Esophagus (tissue), 2 donors: ENCODE data around the gene CASZ1. TPM values are rescaled to one million over a fixed set of nuclear protein-coding genes. Genes with fewer than 3 reads are reported as not detected.

Experiments used
- H3K27ac ChIP-seq, 2 donors: one replicate each; pipeline ENCODE4 v1.5.1; 2013; ENCODE audit warnings: low read depth in 2 of 2, mild to moderate bottlenecking in 2 of 2, inconsistent platforms in 1 of 2, low read length in 1 of 2, moderate library complexity in 1 of 2
- H3K27me3 ChIP-seq, 2 donors: one replicate each; pipeline ENCODE4 v1.6.1; 2013; ENCODE audit warnings: low read length in 2 of 2, control low read depth in 1 of 2, mild to moderate bottlenecking in 1 of 2; ENCODE audit not compliant: insufficient read depth in 2 of 2, control insufficient read depth in 1 of 2
- H3K36me3 ChIP-seq, 2 donors: one replicate each; pipeline ENCODE4 v1.6.1; 2013; ENCODE audit warnings: low read length in 1 of 2; ENCODE audit not compliant: control insufficient read depth in 2 of 2, insufficient read depth in 2 of 2
- H3K4me1 ChIP-seq, 2 donors: one replicate each; pipeline ENCODE4 v1.6.1; 2013; ENCODE audit warnings: low read length in 1 of 2; ENCODE audit not compliant: control insufficient read depth in 2 of 2, insufficient read depth in 2 of 2
- H3K4me3 ChIP-seq, 2 donors: one replicate each; pipeline ENCODE4 v1.5.1; 2013; ENCODE audit warnings: low read length in 2 of 2, mild to moderate bottlenecking in 2 of 2, low read depth in 1 of 2, moderate library complexity in 1 of 2
- H3K9me3 ChIP-seq, 2 donors: one replicate each; pipeline ENCODE4 v1.6.1; 2013; ENCODE audit warnings: mild to moderate bottlenecking in 2 of 2, low read depth in 1 of 2, low read length in 1 of 2, moderate library complexity in 1 of 2; ENCODE audit not compliant: control insufficient read depth in 2 of 2, insufficient read depth in 1 of 2
- WGBS, 2 donors: extraction: QIAGEN DNeasy Blood & Tissue Kit; methylation state at CpG; one replicate each; pipeline ENCODE4 v1.1.7; 2013; 5-methylcytosine and 5-hydroxymethylcytosine counted together
- polyA plus RNA-seq, 2 donors: library from polyadenylated mRNA; stranded (reverse); fragments of 200-250 nt; gene quantifications; one replicate each; pipeline ENCODE4 v1.2.3, GENCODE V29; 2013
- donor health status: healthy with polysubstance abuse.
- donor health status: Bipolar disorder and iron deficiency.

CASZ1 gene
- polyA plus RNA-seq, 2 donors = 10.8 to 18.1 TPM

DNA sequence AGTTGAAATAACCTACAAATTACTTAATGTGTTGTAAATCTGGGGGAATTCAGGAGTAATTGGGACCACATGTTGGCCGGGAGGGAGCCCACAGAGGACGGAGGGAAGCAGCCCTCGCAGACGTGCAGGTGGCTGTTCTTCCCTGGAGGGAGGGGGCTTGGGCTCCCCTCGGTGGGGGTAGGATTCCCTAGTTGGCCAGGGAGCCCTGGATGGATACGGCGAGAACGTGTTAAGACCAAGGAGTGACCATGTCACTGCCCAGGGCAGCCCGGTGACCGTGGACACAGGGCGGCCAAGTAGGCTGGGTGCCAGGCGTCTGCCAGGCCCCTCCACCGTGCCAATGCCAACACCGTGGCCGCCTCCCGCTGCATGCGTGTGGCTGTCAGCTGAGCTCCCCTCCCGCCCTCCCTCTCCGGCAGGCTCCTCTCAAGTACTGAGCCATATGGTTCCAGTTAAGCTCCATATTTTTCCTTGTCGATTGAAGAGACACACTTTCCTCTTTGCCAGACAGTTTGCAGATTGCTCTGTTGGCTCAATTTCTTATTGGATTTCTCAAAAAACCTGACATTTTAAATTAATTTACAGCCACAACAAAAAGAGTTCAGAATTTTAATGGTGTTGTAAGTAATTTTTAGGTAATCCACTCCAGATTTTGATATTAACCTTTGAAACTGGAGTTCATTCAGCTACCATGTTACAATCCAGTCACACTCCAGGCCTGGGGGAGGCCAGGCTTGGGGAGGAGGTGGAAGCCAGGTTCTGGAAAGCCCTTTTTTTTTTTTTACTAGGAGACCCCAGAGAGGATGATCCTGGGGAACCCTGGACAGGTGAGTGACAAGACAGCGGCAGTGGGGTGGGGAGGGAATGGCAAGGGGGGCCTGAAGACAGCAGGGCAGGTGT, 71.2 kb downstream of the CASZ1 start:
- WGBS, 2 donors = 54 to 68% methylated on average over 19 to 21 of the region's 21 CpGs

DNA sequence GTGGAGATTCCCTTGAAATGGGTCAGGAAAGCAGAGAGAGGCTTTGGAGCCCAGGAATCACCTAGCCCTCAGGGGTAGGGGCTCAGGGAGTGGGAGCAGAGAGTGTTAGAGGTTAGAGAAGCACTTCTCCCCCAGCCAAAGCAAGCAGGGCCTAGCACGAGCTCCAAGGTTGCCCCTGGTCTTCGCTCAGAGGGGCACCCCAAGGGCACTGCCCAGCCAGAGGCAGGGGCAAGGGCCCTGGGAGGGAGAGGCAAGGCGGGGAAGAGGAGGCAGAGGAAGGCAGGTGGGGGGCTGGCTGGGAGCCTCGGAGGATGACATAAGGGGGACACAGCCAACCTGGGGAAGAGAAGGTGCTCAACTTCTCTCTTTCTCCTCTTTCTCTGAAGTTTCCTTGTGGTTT, 71.9 kb downstream of the CASZ1 start:
- H3K36me3 ChIP-seq = peaks cover 0 to 3% of the 10 kb centered on the region in 2 donors
- peak overlapping the region; percentile 37 to 58 for H3K27ac ChIP-seq
- peaks cover 19 to 30% of the 10 kb centered on the region in 2 donors for H3K4me1 ChIP-seq
- 79% methylated on average over 4 of the region's 4 CpGs for WGBS, 2 donors
- no peaks in the 10 kb centered on the region for H3K9me3 ChIP-seq
- H3K27me3 ChIP-seq = no peaks in the 10 kb centered on the region
- no peak overlapping the region for H3K4me3 ChIP-seq

More for the DNA sequence above, 71.2 kb downstream of the CASZ1 start:
- H3K9me3 ChIP-seq = no peaks in the 10 kb centered on the region
- no peaks in the 10 kb centered on the region for H3K27me3 ChIP-seq
- peak overlapping the region in 1 of 2 donors; percentile 22 for H3K27ac ChIP-seq
- no peak overlapping the region for H3K4me3 ChIP-seq
- H3K36me3 ChIP-seq = peaks cover 0 to 3% of the 10 kb centered on the region in 2 donors
- peaks cover 19 to 30% of the 10 kb centered on the region in 2 donors for H3K4me1 ChIP-seq

- H3K9me3 ChIP-seq = no peaks in the 10 kb centered on the region
- peak overlapping the region in 1 of 2 donors; percentile 58 for H3K27ac ChIP-seq
- H3K4me1 ChIP-seq = peaks cover 19 to 30% of the 10 kb centered on the region in 2 donors
- H3K4me3 ChIP-seq = no peak overlapping the region
- no peaks in the 10 kb centered on the region for H3K27me3 ChIP-seq
- WGBS, 2 donors = 28 to 34% methylated on average over 12 of the region's 12 CpGs
- peaks cover 0 to 3% of the 10 kb centered on the region in 2 donors for H3K36me3 ChIP-seq
Observed at GRCh38 chr1:10724052-10724494, 72.4 kb downstream of the CASZ1 start.

GRCh38 chr1:10723317-10723716, 73.1 kb downstream of the CASZ1 start:
- WGBS, 2 donors = 74 to 85% methylated on average over 4 of the region's 4 CpGs

DNA sequence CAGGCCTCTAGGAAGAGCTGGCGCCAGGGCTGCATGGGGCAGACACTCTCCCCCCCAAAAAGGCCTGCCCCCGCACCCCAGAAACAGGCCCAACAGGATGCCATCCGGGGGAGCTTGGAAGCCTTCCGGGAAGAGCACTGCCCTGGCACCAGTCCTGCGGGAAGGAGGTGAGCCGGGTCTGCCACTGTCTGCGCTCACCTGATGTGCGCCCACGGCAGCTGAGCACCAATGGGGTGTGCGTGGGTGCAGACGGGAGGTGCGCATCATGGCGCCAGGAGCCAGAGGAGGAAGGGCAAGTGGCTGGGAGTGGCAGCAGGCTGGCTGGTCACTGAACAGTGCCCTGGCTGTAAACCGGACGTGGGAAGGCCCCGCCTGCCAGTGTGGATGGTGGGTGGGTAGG, 73.6 kb downstream of the CASZ1 start:
- H3K4me1 ChIP-seq = peaks cover 19 to 30% of the 10 kb centered on the region in 2 donors
- peak overlapping the region in 1 of 2 donors; percentile 53 for H3K27ac ChIP-seq
- H3K36me3 ChIP-seq = peaks cover 0 to 3% of the 10 kb centered on the region in 2 donors
- 59 to 61% methylated on average over 16 of the region's 16 CpGs for WGBS, 2 donors
- H3K9me3 ChIP-seq = no peaks in the 10 kb centered on the region
- no peaks in the 10 kb centered on the region for H3K27me3 ChIP-seq
- H3K4me3 ChIP-seq = no peak overlapping the region

More at GRCh38 chr1:10723317-10723716, 73.1 kb downstream of the CASZ1 start:
- H3K4me1 ChIP-seq = peaks cover 19 to 30% of the 10 kb centered on the region in 2 donors
- H3K4me3 ChIP-seq = no peak overlapping the region
- peak overlapping the region; percentile 22 to 53 for H3K27ac ChIP-seq
- no peaks in the 10 kb centered on the region for H3K27me3 ChIP-seq
- H3K9me3 ChIP-seq = no peaks in the 10 kb centered on the region
- H3K36me3 ChIP-seq = peaks cover 0 to 3% of the 10 kb centered on the region in 2 donors

DNA sequence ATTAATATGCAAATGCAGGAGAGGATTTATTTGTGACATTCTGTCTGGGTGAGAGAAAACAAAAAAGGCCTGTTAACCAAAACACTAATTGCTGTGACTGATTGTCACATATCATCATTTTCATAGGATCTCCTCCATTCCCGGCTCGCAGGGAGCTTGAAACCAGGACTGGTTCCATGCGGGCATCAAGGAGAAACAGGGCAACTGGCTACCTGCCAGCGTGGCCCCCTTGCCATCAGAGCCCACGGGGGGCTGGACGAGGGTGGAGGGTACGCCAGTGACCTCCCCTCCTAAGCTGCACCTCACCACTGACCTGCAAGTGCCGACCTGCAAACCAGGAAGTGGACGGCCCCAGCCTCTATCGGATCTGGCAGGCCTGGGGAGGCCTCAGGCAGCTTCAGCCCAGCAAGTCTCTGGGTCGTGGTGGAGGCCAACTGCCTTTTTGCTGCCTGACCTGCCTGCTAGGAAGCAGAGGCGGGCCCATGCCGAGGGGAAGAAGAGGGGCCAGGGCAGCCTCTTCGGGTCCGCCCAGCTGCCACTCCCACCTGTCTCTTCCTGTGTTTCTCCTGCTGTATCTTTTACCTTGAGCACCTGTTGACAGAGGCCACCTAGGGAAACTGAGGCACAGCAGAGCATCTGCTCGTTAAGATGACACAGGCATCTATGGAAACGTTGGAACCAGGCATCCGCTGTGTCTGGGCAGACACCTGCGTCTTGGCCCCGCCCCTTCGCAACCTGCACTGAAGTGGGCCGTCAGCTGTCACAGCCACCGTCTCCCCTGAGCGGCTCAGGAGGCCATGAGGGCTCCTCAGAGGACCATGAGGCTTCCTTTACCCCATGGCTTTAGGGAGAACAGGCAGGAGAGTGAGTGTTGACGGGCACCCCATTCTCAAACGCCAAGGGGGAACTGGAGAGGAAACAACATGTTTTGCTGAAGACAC, 74.8 kb downstream of the CASZ1 start:
- H3K4me3 ChIP-seq = no peak overlapping the region
- H3K27me3 ChIP-seq = no peaks in the 10 kb centered on the region
- H3K27ac ChIP-seq = no peak overlapping the region
- H3K4me1 ChIP-seq = peaks cover 19 to 28% of the 10 kb centered on the region in 2 donors
- WGBS, 2 donors = 60 to 67% methylated on average over 25 to 26 of the region's 26 CpGs
- H3K36me3 ChIP-seq = peaks cover 0 to 3% of the 10 kb centered on the region in 2 donors
- no peaks in the 10 kb centered on the region for H3K9me3 ChIP-seq

DNA sequence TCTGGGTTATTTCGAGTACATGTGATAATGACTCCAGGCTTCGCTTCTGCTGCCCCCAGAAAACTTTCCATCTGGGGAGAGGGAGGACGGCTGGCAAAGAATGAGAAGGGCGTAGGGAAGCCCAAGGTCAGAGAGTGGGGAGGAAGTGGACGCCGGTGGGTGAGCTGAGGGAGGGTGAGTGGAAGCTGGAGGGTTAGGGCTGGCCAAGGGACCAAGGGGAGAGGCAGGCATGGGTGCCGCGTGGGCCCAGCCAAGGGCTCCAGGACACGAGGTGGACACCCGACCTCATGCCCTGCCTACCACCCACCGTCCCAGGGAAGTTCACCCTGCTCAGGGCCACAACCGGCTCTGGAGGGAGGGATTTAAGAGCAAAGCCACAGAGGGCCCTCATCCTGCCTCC, 75.8 kb downstream of the CASZ1 start:
- no peak overlapping the region for H3K4me3 ChIP-seq
- H3K9me3 ChIP-seq = no peaks in the 10 kb centered on the region
- 69 to 82% methylated on average over 9 to 12 of the region's 12 CpGs for WGBS, 2 donors
- H3K36me3 ChIP-seq = peaks cover 0 to 2% of the 10 kb centered on the region in 2 donors
- no peak overlapping the region for H3K27ac ChIP-seq
- H3K27me3 ChIP-seq = no peaks in the 10 kb centered on the region
- H3K4me1 ChIP-seq = peaks cover 19 to 26% of the 10 kb centered on the region in 2 donors

DNA sequence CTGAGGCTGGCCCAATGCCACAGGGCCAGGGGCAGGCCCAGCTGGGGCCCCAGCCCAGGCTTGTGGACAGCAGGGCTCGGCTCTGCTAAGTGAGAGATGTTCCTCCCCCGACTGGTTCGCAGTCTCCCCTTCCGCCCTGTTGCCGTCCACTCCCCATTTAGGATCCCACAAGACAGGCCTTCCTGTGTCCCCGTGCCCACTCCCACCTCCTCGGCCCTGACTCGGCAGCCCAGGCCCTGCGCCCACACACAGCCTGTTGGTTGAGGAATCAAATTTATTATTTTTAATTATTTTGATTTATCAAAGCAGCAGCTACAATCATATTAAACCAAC, 78.4 kb downstream of the CASZ1 start:
- WGBS, 2 donors = 88 to 89% methylated on average over 9 of the region's 9 CpGs
- no peak overlapping the region for H3K27ac ChIP-seq
- no peak overlapping the region for H3K4me3 ChIP-seq
- peaks cover 0 to 2% of the 10 kb centered on the region in 2 donors for H3K36me3 ChIP-seq
- peaks cover 9 to 18% of the 10 kb centered on the region in 2 donors for H3K4me1 ChIP-seq
- no peaks in the 10 kb centered on the region for H3K9me3 ChIP-seq
- no peaks in the 10 kb centered on the region for H3K27me3 ChIP-seq
